H1 (cell line): Measurements from ENCODE around the gene ZNF229. TPM values are rescaled to one million over a fixed set of nuclear protein-coding genes. Genes with fewer than 3 reads are reported as not detected.

Experiments used
- POLR2A ChIP-seq, 2 experiments: IDR thresholded peaks; 1 replicate in 1 of 2; 2 replicates in 1 of 2; pipeline ENCODE4 v1.6.1; 2011; ENCODE audit warnings: low read depth in 2 of 2, low read length in 2 of 2, mild to moderate bottlenecking in 2 of 2; ENCODE audit errors: control extremely low read depth in 1 of 2
- polyA plus RNA-seq, 7 experiments: library from polyadenylated mRNA; depleted of rRNA in 3 of 7; stranded (reverse) in 5 of 7; unstranded in 2 of 7; fragments of >200 nt in 5 of 7; fragments of 200-250 nt in 2 of 7; gene quantifications; 1 replicate in 5 of 7; 2 replicates in 1 of 7; 4 replicates in 1 of 7; pipeline versions ENCODE4 v1.2.1 to v1.2.3, GENCODE V29; 2011 to 2013; ENCODE audit warnings: missing spikeins in 2 of 7, mixed read lengths in 2 of 7
- total RNA-seq: library from RNA; stranded (reverse); fragmentation: NEBNext Ultra II Directional; extraction: Animal tissue kit (Norgen Biotek cat#: 25700); gene quantifications from 2 replicates; pipeline ENCODE4 v1.2.1, GENCODE V29; 2021

ZNF229 gene
- total and polyA plus RNA-seq, 2 of the 8 experiments (the other 6 are each of a cell fraction or from before 2014, with no cell fraction given), result 0.74 to 3.9 TPM

- no peak for TF ChIP-seq POLR2A (IDR thresholded peaks at IDR 0.05; ENCODE audit: control extremely low read depth in 1 of 2, low read depth in 2 of 2, low read length in 2 of 2)
These were observed 12.8 kb downstream of the ZNF229 start (continued) for GRCh38 chr19:44435441-44435840.
